GM12878 (cell line): ENCODE measurements around the gene FLOT1.

Source experiments
- CEBPB ChIP-seq, 2 experiments: fragments of 150-350 bp in 1 of 2; IDR thresholded peaks; 2 replicates each; pipeline ENCODE4 v1.6.1; 2012 to 2014; ENCODE audit warnings: low read depth in 2 of 2, low read length in 2 of 2, borderline replicate concordance in 1 of 2, inconsistent platforms in 1 of 2
- CHD2 ChIP-seq: IDR thresholded peaks from 2 replicates; pipeline ENCODE4 v1.6.1; 2011; ENCODE audit warnings: low read depth, low read length, improper control_type of control experiment, borderline replicate concordance
- FOXM1 ChIP-seq: IDR thresholded peaks from 2 replicates; pipeline ENCODE4 v1.6.1; 2012; ENCODE audit warnings: low read depth, mild to moderate bottlenecking, inconsistent platforms, low read length, moderate library complexity
- KAT2A ChIP-seq: conservative IDR thresholded peaks from 2 replicates; pipeline ENCODE4 v1.6.1; 2011; ENCODE audit warnings: low read depth, low read length; ENCODE audit not compliant: control insufficient read depth
- POLR2A ChIP-seq: IDR thresholded peaks from 2 replicates; pipeline ENCODE4 v1.6.1; 2011; ENCODE audit warnings: low read depth, mild to moderate bottlenecking, low read length
- SP1 ChIP-seq: IDR thresholded peaks from one replicate; pipeline ENCODE4 v1.6.1; 2011; ENCODE audit warnings: low read depth, low read length
- TF ChIP-seq, protein P1 (sequence below): IDR thresholded peaks from 2 replicates; pipeline ENCODE4 v1.6.1; 2011; ENCODE audit warnings: low read depth, low read length, improper control_type of control experiment, borderline replicate concordance
- TF ChIP-seq, protein P2 (sequence below), 3 experiments: IDR thresholded peaks in 2 of 3; conservative IDR thresholded peaks in 1 of 3; 2 replicates each; pipeline ENCODE4 v1.5.1; 2011; ENCODE audit warnings: low read depth in 3 of 3, low read length in 3 of 3, mild to moderate bottlenecking in 3 of 3, control low read depth in 2 of 3, moderate library complexity in 2 of 3, inconsistent platforms in 1 of 3, mixed read lengths in 1 of 3; ENCODE audit not compliant: control insufficient read depth in 2 of 3, insufficient read depth in 1 of 3; ENCODE audit errors: extremely low read depth in 1 of 3

DNA sequence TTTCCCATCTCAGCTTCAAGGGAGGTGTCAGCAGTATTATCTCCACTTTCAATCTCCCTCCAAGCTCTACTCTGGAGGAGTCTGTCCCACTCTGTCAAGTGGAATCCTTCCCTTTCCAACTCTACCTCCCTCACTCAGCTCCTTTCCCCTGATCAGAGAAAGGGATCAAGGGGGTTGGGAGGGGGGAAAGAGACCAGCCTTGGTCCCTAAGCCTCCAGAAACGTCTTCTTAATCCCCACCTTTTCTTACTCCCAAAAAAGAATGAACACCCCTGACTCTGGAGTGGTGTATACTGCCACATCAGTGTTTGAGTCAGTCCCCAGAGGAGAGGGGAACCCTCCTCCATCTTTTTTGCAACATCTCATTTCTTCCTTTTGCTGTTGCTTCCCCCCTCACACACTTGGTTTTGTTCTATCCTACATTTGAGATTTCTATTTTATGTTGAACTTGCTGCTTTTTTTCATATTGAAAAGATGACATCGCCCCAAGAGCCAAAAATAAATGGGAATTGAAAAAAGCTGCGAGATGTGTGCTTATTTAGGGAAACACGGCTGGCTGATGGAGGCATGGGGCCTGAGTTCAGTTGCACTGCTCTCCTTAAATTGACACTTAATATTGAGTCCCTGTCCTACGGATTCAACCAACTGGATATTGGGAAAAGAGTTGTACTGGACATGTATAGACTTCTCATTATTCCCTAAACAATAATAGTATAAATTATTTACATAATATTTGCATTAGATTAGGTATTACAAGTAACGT lies 17.4 kb downstream of the FLOT1 start:
- TF ChIP-seq, protein P1, sequence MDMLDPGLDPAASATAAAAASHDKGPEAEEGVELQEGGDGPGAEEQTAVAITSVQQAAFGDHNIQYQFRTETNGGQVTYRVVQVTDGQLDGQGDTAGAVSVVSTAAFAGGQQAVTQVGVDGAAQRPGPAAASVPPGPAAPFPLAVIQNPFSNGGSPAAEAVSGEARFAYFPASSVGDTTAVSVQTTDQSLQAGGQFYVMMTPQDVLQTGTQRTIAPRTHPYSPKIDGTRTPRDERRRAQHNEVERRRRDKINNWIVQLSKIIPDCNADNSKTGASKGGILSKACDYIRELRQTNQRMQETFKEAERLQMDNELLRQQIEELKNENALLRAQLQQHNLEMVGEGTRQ = no peak
- TF ChIP-seq POLR2A (no peak; the same call in 1 of the 2 replicates), SP1 (no peak), FOXM1 (no peak), KAT2A (no peak), CEBPB (IDR thresholded peaks at IDR 0.05; ENCODE audit: borderline replicate concordance in 1 of 2, low read depth in 2 of 2, low read length in 2 of 2) (no peak), CHD2 (no peak)
- TF ChIP-seq, protein P2, sequence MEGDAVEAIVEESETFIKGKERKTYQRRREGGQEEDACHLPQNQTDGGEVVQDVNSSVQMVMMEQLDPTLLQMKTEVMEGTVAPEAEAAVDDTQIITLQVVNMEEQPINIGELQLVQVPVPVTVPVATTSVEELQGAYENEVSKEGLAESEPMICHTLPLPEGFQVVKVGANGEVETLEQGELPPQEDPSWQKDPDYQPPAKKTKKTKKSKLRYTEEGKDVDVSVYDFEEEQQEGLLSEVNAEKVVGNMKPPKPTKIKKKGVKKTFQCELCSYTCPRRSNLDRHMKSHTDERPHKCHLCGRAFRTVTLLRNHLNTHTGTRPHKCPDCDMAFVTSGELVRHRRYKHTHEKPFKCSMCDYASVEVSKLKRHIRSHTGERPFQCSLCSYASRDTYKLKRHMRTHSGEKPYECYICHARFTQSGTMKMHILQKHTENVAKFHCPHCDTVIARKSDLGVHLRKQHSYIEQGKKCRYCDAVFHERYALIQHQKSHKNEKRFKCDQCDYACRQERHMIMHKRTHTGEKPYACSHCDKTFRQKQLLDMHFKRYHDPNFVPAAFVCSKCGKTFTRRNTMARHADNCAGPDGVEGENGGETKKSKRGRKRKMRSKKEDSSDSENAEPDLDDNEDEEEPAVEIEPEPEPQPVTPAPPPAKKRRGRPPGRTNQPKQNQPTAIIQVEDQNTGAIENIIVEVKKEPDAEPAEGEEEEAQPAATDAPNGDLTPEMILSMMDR (IDR thresholded peaks at IDR 0.05 in 2 of 3, conservative IDR thresholded peaks at IDR 0.05 in 1 of 3; ENCODE audit: control insufficient read depth in 2 of 3, extremely low read depth in 1 of 3, insufficient read depth in 1 of 3, low read depth in 3 of 3, low read length in 3 of 3) = no peak
